AG04450 (cell line): ENCODE results near the gene SGTA. TPM values are rescaled to one million over a fixed set of nuclear protein-coding genes. Genes with fewer than 3 reads are reported as not detected.
"Not testable (repeated sequence)": the region's sequence is repeated elsewhere in the genome, so short reads cannot be mapped to it uniquely, and the experiment has no call there.

Experiments used
- CTCF ChIA-PET: fragments of 300-600, 350-600 bp; formaldehyde crosslinking; extraction: SDS; loops from one replicate; lab custom pipeline; 2022; ENCODE audit warnings: antibody characterized with exemption, inconsistent platforms; lab: Charles Lee
- POLR2A ChIA-PET: fragments of 350-600 bp; formaldehyde crosslinking; extraction: SDS; loops from one replicate; lab custom pipeline; 2021; ENCODE audit warnings: antibody characterized with exemption, inconsistent platforms; lab: Yijun Ruan, JAX
- DNase-seq: peaks from one replicate; pipeline ENCODE4 v3.0.0-alpha.2; 2011; ENCODE audit warnings: low read depth, low spot score
- H3K27ac ChIP-seq: one replicate; pipeline ENCODE4 v1.5.1; 2012; ENCODE audit warnings: low read depth, low read length, control low read depth
- H3K27me3 ChIP-seq: one replicate; pipeline ENCODE4 v1.6.0; 2012; ENCODE audit warnings: low read length; ENCODE audit not compliant: control insufficient read depth, insufficient read depth
- H3K4me3 ChIP-seq: 2 replicates; pipeline ENCODE4 v1.5.1; 2011; ENCODE audit warnings: mild to moderate bottlenecking, low read depth, low read length, control low read depth
- H3K9me3 ChIP-seq: 2 replicates; pipeline ENCODE4 v1.5.1; 2012; ENCODE audit warnings: low read length; ENCODE audit not compliant: control insufficient read depth, insufficient read depth
- CTCF ChIP-seq: IDR thresholded peaks from 2 replicates; pipeline ENCODE4 v1.5.1; 2011; ENCODE audit warnings: low read depth, low read length, control low read depth, inconsistent platforms
- polyA plus RNA-seq: library from polyadenylated mRNA; depleted of rRNA; stranded (reverse); fragments of >200 nt; gene quantifications from 2 replicates; pipeline ENCODE4 v1.2.3, GENCODE V29; 2011

The SGTA gene
- polyA plus RNA-seq, 1 experiment = 44.0 TPM

GRCh38 chr19:2716275-2716650, 66.8 kb downstream of the SGTA start:
- no peak for TF ChIP-seq CTCF
- Histone ChIP-seq H3K9me3 (peaks cover 27% of the 10 kb centered on the region), H3K27ac (no peak overlapping the region), H3K4me3 (no peak overlapping the region), H3K27me3 (no peaks in the 10 kb centered on the region)
- ChIA-PET POLR2A (no interaction called here), CTCF (no interaction called here)
- no peak for DNase-seq

- no peak overlapping the region for H3K4me3 ChIP-seq
- peaks cover 27% of the 10 kb centered on the region for H3K9me3 ChIP-seq
- H3K27me3 ChIP-seq = no peaks in the 10 kb centered on the region
- DNase-seq = no peak
- H3K27ac ChIP-seq = no peak overlapping the region
- POLR2A ChIA-PET = no interaction called here
- CTCF ChIA-PET = no interaction called here
- TF ChIP-seq CTCF = no peak
These were observed 67.4 kb downstream of the SGTA start for GRCh38 chr19:2715470-2716274.

- ChIA-PET CTCF (no interaction called here), POLR2A (no interaction called here)
- DNase-seq = no peak
- H3K4me3 ChIP-seq = no peak overlapping the region
- no peaks in the 10 kb centered on the region for H3K27me3 ChIP-seq
- no peak for TF ChIP-seq CTCF
- no peak overlapping the region for H3K27ac ChIP-seq
- H3K9me3 ChIP-seq = peaks cover 27% of the 10 kb centered on the region
These were observed 68.4 kb downstream of the SGTA start for GRCh38 chr19:2714531-2715269.

- POLR2A ChIA-PET = not testable (repeated sequence)
These were observed 69.0 kb downstream of the SGTA start for GRCh38 chr19:2714102-2714501.

GRCh38 chr19:2713170-2713569, 69.9 kb downstream of the SGTA start:
- CTCF ChIA-PET, H3K27me3 ChIP-seq, H3K27ac ChIP-seq, DNase-seq, POLR2A ChIA-PET, H3K4me3 ChIP-seq: not testable (repeated sequence)
- peaks cover 27% of the 10 kb centered on the region for H3K9me3 ChIP-seq

More at GRCh38 chr19:2714102-2714501, 69.0 kb downstream of the SGTA start:
- H3K27me3 ChIP-seq, CTCF ChIA-PET, DNase-seq, H3K27ac ChIP-seq, H3K4me3 ChIP-seq: not testable (repeated sequence)
- H3K9me3 ChIP-seq = peaks cover 27% of the 10 kb centered on the region

GRCh38 chr19:2711875-2712205, 71.2 kb downstream of the SGTA start:
- peaks cover 20% of the 10 kb centered on the region for H3K9me3 ChIP-seq
- ChIA-PET POLR2A (interaction anchor here (1.7 kb wide), 1 partner anchor 11 kb away, joined by 8 read pairs; no protein-coding TSS in a partner anchor), CTCF (no interaction called here)
- no peak for TF ChIP-seq CTCF
- no peak overlapping the region for H3K4me3 ChIP-seq
- DNase-seq = no peak
- H3K27ac ChIP-seq = peak overlapping the region; percentile 52
- H3K27me3 ChIP-seq = no peaks in the 10 kb centered on the region
